LNCaP clone FGC (cell line): Measurements from ENCODE around the gene TMEM238L.

Source experiments
- DNase-seq: peaks from one replicate; pipeline ENCODE4 v3.0.0-alpha.2; 2011; ENCODE audit warnings: low read depth
- H3K4me3 ChIP-seq: 2 replicates; pipeline ENCODE4 v1.5.1; 2011; ENCODE audit warnings: mild to moderate bottlenecking, low read depth, low read length, control low read depth
- CTCF ChIP-seq: IDR thresholded peaks from 2 replicates; pipeline ENCODE4 v1.5.1; 2012; ENCODE audit warnings: mild to moderate bottlenecking; ENCODE audit not compliant: control insufficient read depth, insufficient read depth; ENCODE audit errors: extremely low read depth

TMEM238L gene

GRCh38 chr17:10775740-10776356 lies 28.1 kb downstream of the TMEM238L start:
- TF ChIP-seq CTCF = no peak
- no peak overlapping the region for H3K4me3 ChIP-seq
- DNase-seq = no peak

DNA sequence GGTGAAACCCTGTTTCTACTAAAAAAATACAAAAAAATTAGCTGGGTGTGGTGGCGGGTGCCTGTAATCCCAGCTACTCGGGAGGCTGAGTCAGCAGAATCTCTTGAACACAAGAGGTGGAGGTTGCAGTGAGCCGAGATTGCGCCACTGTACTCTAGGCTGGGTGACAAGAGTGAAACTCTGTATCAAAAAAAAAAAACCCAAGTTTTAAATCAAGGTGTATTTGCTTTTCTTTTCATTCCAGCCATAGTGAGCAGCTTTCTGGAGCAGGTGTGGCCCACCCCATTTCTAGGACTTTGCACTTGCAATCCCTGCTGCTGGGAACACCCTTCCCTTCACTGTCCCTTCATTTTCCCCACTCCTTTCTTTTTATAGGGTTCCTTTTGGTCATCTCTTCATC lies 28.8 kb downstream of the TMEM238L start:
- DNase-seq = no peak
- no peak overlapping the region for H3K4me3 ChIP-seq
- TF ChIP-seq CTCF = no peak

- no peak for DNase-seq
- no peak for TF ChIP-seq CTCF
- H3K4me3 ChIP-seq = no peak overlapping the region
These were observed 30.5 kb downstream of the TMEM238L start for GRCh38 chr17:10773391-10773790.

DNA sequence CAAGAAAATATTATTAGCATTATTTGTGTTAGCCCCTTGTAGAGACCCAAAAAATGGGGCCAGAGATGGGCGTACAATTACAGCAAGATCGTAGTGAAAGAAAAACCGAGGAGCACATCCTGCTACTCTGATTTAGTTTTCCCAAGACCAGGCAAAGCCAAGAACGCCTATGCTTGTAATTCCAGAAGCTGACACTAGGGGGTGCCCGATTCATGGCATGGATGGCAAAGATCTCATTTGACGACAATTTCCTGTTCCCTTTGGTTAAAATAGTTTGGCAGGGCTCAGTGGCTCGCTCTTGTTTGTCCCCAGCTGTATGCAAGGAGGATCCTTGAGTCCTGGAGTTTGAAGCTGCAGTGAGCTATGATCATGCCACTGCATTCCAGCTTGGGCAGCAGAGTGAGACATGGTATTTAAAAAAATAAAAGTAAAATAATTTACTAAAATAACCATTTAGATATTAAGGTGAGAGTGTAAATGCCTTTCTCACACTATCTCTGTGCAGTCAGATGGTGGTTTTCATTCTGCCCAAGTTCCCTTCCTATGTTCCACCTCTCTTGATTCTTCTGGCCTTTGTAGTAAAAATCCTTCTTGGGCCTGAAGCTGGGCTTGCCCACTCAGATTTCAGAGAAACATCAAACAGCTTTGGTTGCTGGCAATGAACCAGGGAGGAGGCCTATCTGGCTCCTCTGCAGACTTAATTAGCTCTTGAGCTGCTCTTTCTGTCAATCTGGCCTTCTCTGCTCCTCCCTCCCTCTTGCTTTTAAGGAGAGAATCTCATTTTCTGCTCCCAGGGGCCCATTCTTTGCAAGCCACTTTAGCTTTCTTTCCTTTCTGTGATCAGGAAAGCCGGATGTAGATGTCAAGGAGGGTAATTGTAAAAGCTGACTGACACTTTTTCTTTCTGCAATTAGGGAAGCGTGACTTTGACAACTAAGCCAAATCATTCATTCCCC lies 31.2 kb downstream of the TMEM238L start:
- no peak overlapping the region for H3K4me3 ChIP-seq
- peak; percentile 68 for DNase-seq
- peak; percentile 82 for TF ChIP-seq CTCF

DNA sequence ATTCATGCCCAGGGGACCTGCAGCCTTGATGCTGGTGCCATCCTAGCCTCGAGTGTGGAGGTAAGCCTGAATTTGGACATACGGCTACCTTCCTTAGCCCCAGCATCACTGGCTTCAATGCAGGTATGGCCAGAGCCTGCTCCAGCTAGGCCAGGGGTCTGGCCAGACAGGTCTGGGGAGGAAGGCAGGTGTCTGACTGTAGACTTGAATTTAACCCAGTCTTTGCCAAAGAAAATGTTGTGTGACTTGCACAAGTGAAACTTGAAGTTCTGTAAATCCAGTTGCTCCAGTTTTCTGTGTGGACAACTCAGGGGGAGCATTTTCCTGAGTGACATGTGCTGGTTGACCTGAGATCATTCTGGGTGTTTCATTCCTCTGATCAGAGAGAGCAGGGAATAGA lies 32.8 kb downstream of the TMEM238L start:
- no peak for DNase-seq
- TF ChIP-seq CTCF = no peak
- no peak overlapping the region for H3K4me3 ChIP-seq

DNA sequence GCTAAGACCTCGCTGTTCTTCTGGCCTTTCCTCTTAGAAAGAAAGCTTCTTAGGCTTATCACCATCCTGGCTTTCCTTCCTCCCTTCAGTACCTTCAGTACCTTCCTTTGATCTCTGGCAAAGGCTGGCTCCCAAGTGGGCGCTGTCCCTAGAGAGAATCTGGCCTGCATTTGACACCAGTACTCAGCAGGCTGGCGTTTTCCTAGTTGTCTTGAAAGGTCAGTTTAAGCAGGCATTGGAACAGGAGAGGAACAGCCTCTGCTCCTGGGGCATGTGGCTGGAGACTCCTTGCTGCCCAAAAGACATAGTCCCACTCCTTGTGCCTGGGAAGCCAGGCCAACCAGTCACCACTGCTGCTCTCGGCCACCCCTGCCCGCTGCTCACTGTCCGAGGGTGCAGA lies 34.1 kb downstream of the TMEM238L start:
- no peak for DNase-seq

More for the DNA sequence above, 34.1 kb downstream of the TMEM238L start:
- no peak for TF ChIP-seq CTCF
- no peak overlapping the region for H3K4me3 ChIP-seq
